GM12878 (cell line): Measurements from ENCODE around the gene ANKRD44. TPM values are rescaled to one million over a fixed set of nuclear protein-coding genes. Genes with fewer than 3 reads are reported as not detected.
A peak's percentile ranks its signal among the peaks of the same experiment; 100 is the strongest.

Source experiments
- BCL3 ChIP-seq: IDR thresholded peaks from 2 replicates; pipeline ENCODE4 v1.6.1; 2011; ENCODE audit warnings: borderline replicate concordance, low read depth, mild to moderate bottlenecking, moderate library complexity, low read length; ENCODE audit not compliant: insufficient read depth, poor library complexity, severe bottlenecking
- HDGF ChIP-seq: fragments of 450-650 bp; IDR thresholded peaks from 2 replicates; pipeline ENCODE4 v1.6.1; 2016; ENCODE audit warnings: antibody characterized with exemption
- IKZF1 ChIP-seq: fragments of 450-650 bp; conservative IDR thresholded peaks from 2 replicates; pipeline ENCODE4 v1.6.1; 2017; ENCODE audit warnings: antibody characterized with exemption, mild to moderate bottlenecking
- IRF3 ChIP-seq: fragments of 450-650 bp; IDR thresholded peaks from 2 replicates; pipeline ENCODE4 v1.6.1; 2014; ENCODE audit warnings: mild to moderate bottlenecking
- KAT2A ChIP-seq: conservative IDR thresholded peaks from 2 replicates; pipeline ENCODE4 v1.6.1; 2011; ENCODE audit warnings: low read depth, low read length; ENCODE audit not compliant: control insufficient read depth
- MYC ChIP-seq: IDR thresholded peaks from 2 replicates; pipeline ENCODE4 v1.6.1; 2011; ENCODE audit warnings: mild to moderate bottlenecking, low read length, moderate library complexity, inconsistent platforms; ENCODE audit not compliant: insufficient read depth, insufficient replicate concordance, insufficient read length, severe bottlenecking
- NKRF ChIP-seq: fragments of 450-650 bp; conservative IDR thresholded peaks from 2 replicates; pipeline ENCODE4 v1.6.1; 2017; ENCODE audit warnings: mild to moderate bottlenecking, moderate library complexity
- PKNOX1 ChIP-seq: fragments of 450-650 bp; IDR thresholded peaks from 2 replicates; pipeline ENCODE4 v1.6.1; 2016; ENCODE audit warnings: mild to moderate bottlenecking
- RCOR1 ChIP-seq: conservative IDR thresholded peaks from 2 replicates; pipeline ENCODE4 v1.6.1; 2012; ENCODE audit warnings: low read depth, low read length, improper control_type of control experiment
- RELB ChIP-seq: fragments of 450-650 bp; IDR thresholded peaks from 2 replicates; pipeline ENCODE4 v1.6.1; 2017; ENCODE audit warnings: low read depth, mild to moderate bottlenecking, moderate library complexity
- ZBTB4 ChIP-seq: fragments of 450-650 bp; formaldehyde crosslinking; IDR thresholded peaks from 2 replicates; pipeline ENCODE4 v1.4.0; 2022; ENCODE audit warnings: mild to moderate bottlenecking, moderate library complexity
- ZNF622 ChIP-seq: fragments of 450-650 bp; IDR thresholded peaks from 2 replicates; pipeline ENCODE4 v1.6.1; 2017; ENCODE audit warnings: mild to moderate bottlenecking, inconsistent platforms
- ZNF687 ChIP-seq: fragments of 450-650 bp; IDR thresholded peaks from 2 replicates; pipeline ENCODE4 v1.6.1; 2017; ENCODE audit warnings: mild to moderate bottlenecking, moderate library complexity
- ZZZ3 ChIP-seq: IDR thresholded peaks from 2 replicates; pipeline ENCODE4 v1.6.1; 2011; ENCODE audit warnings: low read depth; ENCODE audit not compliant: control insufficient read depth, insufficient read length
- polyA plus RNA-seq, 11 experiments: library from polyadenylated mRNA; depleted of rRNA in 4 of 11; unstranded in 6 of 11; stranded (reverse) in 5 of 11; fragments of >200 nt; fragmentation: Nextera tagmentation in 4 of 11; fragmentation: Illumina TruSeq in 1 of 11; extraction: Ambion mirVana in 4 of 11; extraction: Trizol in 1 of 11; gene quantifications; 1 replicate in 1 of 11; 2 replicates in 10 of 11; pipeline versions ENCODE4 v1.2.1 to v1.2.3, GENCODE V29; 2011 to 2016; ENCODE audit warnings: inconsistent platforms in 2 of 11, missing spikeins in 2 of 11, low read depth in 1 of 11
- total RNA-seq, 4 experiments: library from RNA; depleted of rRNA in 3 of 4; stranded (reverse); fragments of >200 nt in 3 of 4; fragmentation: Illumina TruSeq in 1 of 4; extraction: Trizol in 1 of 4; gene quantifications; 2 replicates each; pipeline versions ENCODE4 v1.2.1 to v1.2.3, GENCODE V29; 2013 to 2021

The ANKRD44 gene
- total and polyA plus RNA-seq, 10 of the 15 experiments (the other 5 are each of a cell fraction or from before 2014, with no cell fraction given): 19.1 to 99.1 (median 59.6) TPM

GRCh38 chr2:197297772-197298318, 12.7 kb downstream of the ANKRD44 start (continued):
- TF ChIP-seq RELB (0 out of 2 replicates have a peak, but pooled peaks have one; percentile 11), KAT2A (no peak), BCL3 (no peak), IRF3 (no peak), NKRF (no peak), ZNF622 (no peak), ZBTB4 (CRISPR knock-in tag) (no peak), PKNOX1 (no peak), MYC (no peak), HDGF (no peak), ZNF687 (no peak), IKZF1 (no peak), ZZZ3 (no peak), RCOR1 (no peak)
